Measurements from ENCODE around the gene ANKRD26.
"Not testable (repeated sequence)": the region's sequence is repeated elsewhere in the genome, so short reads cannot be mapped to it uniquely, and the experiment has no call there.

Gene ANKRD26

DNA sequence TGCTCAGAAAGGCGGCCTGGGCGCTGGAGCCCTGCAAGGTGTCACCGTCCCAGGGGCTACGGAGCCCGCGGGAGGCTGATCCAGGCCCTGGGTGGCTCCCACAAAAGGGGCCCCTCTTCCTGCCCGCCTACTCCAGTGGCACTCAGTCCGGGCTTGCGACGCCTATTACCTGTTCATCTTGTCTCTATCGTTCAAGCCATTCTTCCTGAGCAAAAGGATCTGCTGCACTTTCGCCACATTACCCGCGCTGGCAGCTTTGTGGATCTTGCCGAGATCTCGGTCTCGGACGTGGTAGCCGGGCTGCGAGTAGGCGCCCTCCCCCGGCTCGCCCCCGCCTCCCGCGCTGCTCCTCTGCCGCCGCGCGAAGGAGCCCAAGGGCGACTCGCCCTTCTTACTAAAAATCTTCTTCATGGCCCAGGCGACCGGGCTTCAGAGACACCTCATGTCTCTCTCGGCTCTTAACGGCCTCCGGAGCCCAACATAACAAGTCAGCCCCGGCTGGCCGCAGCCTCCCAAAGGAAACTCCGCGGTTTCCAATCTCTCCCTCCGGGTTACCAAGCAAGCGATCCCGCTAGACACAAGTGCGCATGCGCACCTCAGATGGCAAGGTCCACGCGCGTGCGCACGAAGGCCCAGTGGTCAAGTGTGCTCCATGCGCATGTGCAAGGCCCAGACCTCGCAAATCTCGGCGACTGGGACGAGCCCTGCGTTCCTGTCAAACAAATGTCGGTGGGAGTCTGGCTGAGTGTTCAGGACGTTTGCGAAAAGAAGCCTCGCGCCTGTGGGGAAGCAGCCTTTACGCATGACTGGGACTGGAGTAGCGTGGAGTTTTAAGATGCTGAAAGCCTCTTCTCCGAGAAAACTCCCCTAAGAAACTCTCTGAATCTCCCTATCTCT is at the start of gene ANKRD26:
ANKRD26 (minus strand) TSS at position 579 of the 897 bp plus-strand sequence; CDS start at position 411, 168 bp downstream.
- peak; percentile 73 for DNase-seq

DNA sequence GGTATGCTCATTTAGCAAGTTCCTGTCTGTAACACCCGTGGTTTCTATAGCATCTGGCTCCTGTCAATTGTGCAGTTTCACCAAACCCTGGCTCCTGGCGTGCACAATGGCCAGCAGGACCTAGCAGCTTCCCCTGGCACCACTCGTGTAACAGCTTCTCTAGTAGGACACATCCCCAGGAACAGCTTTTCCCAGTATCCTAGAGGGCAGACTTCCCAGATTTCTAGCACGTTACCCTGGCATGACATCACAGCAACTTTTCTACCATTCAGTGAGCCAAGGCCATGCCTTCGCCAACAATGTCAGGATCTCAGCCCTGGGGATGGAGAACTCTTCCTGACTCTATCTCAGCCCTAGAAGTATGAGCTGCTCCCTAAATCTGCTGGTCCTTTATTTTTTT is 47.4 kb upstream of the ANKRD26 start:
- no peak for DNase-seq

GRCh38 chr10:27145937-27146336 is 45.6 kb upstream of the ANKRD26 start:
- no peak for DNase-seq

- no peak for DNase-seq
Measured at GRCh38 chr10:27143686-27144085, 43.4 kb upstream of the ANKRD26 start.

DNA sequence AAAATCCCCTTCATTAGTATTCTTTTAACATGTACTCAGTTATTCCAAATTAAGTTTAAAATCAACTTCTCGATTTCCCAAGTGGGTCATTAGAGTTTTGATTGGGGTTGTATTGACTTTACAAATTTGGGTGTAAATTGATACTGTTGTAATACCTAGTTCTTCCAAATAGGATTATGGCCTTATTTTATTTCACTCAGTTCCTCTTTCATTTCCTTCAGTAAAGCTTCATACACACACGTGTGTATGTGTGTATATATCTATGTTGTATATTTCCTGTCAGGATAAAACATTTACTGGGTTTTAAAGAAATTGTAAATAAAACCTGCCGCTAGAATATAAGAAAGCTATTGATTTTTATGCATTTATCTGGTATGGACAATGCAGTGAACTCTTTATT is 38.0 kb upstream of the ANKRD26 start:
- DNase-seq, result no peak

GRCh38 chr10:27134371-27134770 is 34.1 kb upstream of the ANKRD26 start:
- DNase-seq, result no peak

DNA sequence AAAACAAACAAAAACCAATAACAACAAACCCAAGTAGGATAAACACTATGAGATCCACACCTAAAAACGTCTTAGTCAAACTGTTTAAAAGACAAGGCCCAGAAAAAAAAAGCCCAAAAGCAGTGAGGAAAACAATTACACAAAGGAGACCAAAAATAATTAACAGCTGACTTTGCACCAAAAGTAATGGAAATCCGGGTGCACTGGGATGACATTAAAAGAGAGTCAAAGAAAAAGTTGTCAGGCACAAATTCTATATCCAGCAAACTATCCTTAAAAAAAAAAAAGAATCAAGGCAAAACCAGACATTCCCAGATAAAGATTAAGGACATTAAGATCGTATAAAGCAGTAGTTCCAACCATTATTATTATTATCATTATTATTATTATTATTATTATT is 7.9 kb upstream of the ANKRD26 start:
- DNase-seq, result no peak

DNA sequence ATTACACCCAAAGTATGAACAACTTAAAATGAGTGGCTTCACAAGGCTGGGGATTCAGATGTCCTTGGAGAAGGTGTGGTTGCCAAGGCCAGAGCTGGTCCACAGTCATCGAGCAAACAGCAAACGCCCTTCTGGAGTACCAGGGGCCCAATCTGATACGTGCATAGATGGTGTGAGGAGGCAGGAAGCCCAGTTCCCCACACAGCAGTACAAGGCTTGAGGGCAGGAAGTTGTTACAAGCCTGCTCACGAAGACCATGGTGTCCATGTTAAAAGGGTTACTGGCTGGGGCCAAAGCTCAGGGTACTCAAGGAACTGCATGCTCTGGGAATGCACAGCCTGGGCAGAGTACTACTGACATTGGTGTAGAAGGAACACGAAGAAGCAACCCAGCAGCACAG is 4.6 kb upstream of the ANKRD26 start:
- DNase-seq, result no peak

DNA sequence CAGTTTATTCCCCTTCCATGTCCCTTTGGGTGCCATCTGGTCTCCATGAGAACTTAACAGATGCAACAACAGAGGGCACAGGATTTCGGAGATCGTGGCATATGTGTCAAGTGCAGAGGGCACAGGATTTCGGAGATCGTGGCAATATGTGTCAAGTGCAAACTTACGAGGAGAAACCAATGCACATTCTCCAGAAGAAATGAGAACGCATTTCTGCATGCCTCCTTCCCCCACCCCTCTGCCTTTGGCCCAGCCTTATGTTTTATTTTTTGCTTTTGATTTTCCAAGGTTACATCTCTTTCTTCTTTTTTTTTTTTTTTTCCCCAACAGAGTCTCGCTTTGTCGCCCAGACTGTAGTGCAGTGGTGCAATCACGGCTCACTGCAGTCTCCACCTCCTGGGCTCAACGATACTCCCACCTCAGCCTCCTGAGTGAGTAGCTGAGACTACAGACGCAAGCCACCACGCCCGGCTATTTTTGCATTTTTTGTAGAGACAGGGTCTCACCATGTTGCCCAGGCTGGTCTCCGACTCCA is 586 bp upstream of the ANKRD26 start:
- DNase-seq, result no peak

DNA sequence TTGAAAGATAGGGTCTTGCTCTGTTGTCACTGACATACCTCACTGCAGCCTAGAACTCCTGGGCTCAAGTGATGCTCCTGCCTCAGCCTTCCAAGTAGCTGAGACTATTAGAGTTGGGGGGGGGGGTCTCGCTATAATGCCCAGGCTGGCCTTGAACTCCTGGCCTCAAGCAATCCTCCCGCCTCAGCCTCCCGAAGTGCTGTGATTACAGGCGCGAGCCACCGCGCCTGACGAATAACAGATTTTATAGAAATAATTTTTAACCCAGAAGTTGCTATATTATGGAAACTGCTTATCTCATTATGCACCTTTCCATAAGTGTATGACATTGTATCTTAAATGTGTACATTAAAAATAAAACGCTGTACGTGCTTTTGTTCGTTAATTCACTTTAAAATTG is 846 bp downstream of the ANKRD26 start:
- no peak for DNase-seq

DNA sequence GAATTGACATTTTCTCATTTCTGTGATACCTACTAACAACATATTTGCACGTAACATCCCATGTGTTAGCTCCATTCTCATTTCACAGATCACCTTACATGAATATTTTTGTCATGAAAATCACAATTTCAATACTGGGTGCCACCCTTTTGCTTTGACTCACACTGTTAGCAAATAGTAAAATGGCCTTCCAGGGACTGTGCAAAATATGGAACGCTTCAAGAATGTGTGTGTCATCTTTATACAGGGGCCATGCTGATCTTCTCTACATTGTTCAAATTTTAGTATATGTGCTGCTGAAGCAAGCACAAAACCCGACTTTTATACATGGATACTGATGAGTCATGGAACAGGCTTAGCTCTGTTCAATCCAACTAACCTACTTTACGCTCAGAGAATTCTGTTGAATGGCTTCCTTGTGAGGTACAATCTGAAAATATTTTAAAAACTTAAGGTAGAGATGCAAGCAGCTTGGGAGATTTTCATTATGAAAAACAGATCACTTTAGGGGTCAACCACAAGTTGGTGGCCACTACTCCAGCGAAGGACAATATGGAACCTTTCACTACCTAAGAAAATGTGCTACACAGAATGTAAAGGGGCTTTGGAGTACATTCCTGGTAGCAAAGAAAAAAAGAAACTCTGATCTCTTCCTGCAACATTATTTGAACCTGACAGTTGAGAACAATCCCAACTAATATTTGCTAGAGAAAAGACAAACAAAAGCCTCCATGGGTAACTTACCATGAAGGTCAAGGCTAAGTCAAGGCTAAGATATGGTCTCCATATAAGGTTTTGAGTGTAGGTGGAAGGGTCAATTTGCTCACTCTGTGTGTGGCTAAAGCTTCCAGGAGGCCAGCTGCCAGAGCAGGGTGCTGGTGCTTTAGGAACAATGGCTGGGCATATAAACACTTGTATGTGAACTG is 11.9 kb downstream of the ANKRD26 start:
- DNase-seq, result no peak

GRCh38 chr10:27072436-27073114 is 27.7 kb downstream of the ANKRD26 start:
- no peak for DNase-seq

- no peak for DNase-seq
Measured at GRCh38 chr10:27068217-27068891, 31.9 kb downstream of the ANKRD26 start.

DNA sequence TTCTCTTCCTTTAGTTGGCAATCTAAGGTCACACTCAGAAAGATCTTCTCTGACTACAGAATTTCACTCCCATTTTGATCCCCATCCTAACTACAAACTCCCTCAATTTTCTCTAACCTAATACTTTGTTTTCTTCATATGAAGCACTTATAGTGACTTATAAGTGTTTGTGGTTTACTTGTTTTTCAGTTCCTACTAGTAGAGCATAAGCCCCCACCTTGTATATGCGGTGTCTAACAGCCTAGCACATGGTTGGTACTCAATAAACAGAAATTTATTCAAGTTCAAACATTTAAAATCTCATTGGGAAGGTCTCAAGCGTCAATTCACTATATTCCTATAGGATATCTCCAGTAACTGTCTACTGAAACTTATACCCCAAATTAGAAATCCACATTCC is 35.2 kb downstream of the ANKRD26 start:
- DNase-seq, result no peak

DNA sequence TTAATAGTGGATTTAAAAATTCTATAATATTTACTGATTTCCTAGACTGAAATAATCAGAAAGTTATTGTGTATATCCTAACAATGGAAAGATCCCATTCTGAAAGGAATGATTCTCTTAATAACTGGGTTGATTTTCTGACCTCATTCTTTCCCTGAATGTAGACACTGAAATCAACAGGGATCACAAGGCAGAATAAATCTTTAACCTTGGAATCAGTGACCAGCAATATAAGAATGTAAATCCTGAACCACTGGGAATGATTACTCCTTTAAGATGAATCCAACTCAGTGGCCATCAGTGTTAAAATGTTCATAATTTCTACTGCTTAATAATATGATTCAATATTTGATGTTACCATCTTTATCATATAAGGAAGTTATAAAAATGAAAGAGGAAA is 47.6 kb downstream of the ANKRD26 start:
- DNase-seq, result no peak

GRCh38 chr10:27045247-27045646 is 55.0 kb downstream of the ANKRD26 start:
- not testable (repeated sequence) for DNase-seq

GRCh38 chr10:27041196-27041595 is 59.1 kb downstream of the ANKRD26 start:
- DNase-seq, result no peak

DNA sequence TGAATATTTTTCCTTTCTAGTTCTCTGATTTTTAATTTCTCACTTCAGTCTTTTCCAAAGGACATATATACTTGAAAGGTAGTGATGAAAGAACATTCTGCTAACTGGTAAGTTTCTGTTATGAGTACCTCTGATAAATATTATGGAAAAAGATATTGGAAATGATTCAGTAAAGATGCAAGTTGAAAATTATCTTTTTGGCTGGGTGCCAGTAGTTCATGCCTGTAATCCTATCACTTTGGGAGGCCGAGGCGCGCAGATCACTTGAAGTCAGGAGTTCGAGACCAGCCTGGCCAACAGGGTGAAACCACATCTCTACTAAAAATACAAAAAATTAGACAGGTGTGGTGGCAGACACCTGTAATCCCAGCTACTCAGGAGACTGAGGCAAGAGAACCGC is 62.1 kb downstream of the ANKRD26 start:
- no peak for DNase-seq

DNA sequence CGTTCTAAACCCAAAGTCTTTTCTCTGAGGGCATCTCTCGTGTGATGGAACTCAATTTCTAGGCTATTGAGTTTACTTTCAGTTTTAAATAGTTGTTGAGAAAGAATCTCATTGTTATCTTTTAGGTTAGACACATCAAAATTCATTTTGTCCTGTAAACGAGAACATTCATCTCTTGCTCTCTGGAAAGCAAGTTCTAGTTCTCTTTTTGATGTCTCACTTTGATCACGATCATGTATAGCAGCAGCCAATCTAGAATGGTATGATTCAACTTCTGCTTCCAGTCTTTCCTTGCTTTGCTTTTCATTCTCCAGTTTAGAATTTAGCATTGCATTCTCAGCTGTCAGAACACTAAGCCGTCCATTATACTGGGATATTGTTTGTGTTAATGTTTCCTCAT is 65.1 kb downstream of the ANKRD26 start:
- no peak for DNase-seq

DNA sequence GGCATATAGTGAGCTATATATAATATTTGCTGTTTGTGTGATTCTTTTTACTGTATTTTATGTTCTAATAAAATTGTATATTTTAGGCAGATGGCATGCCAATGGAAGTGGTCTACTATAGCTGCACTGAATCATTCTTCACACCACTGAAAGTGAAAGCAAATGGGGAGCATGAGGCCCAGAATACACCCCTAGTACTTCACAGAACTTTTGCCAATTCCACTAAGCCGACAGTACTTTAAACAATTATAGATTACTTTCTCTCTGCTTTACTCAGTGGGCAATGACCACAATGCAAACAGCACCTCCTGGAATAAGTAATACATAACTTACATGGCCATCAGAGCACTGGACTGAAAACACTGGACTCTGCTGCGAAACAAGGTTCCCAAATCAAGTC is 70.2 kb downstream of the ANKRD26 start:
- DNase-seq, result no peak

GRCh38 chr10:27022048-27022447 is 78.2 kb downstream of the ANKRD26 start:
- no peak for DNase-seq

GRCh38 chr10:27020243-27020642 is 80.1 kb downstream of the ANKRD26 start:
- DNase-seq, result no peak

All from 8988T (cell line).